ENCODE measurements around the gene TEX35. TPM values are rescaled to one million over a fixed set of nuclear protein-coding genes. Genes with fewer than 3 reads are reported as not detected.
"Not testable (repeated sequence)": the region's sequence is repeated elsewhere in the genome, so short reads cannot be mapped to it uniquely, and the experiment has no call there.

The TEX35 gene
- total and polyA plus RNA-seq, 4 donors = not detected

DNA sequence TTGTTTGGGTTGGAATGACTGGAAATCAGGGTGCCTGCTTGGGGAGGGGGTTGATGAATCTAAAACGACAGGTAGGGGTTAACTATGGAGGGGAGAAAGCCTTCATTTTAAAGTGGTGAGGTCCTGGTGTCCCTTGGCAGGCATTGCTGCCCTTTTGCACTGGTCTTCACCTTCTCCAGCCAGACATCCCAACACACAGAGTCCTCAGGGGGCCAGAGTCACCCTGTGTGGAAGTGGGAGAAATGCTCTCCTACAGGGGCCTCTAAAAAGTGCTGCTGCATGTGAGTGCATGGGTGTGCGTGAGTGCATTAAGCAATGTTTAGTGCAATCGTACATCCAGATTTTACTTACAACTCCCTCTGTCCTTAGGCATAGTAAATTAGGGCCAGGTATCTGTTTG lies 39.0 kb downstream of the TEX35 start:
- Histone ChIP-seq H3K4me1 (ENCODE audit: control insufficient read depth in 4 of 4, insufficient read depth in 4 of 4, low read length in 3 of 4) (peaks cover 4 to 16% (median 10%) of the 10 kb centered on the region in 4 donors), H3K9me3 (ENCODE audit: control insufficient read depth in 4 of 4, low read length in 3 of 4) (no peaks in the 10 kb centered on the region), H3K27me3 (ENCODE audit: control insufficient read depth in 4 of 4, insufficient read depth in 4 of 4, low read length in 3 of 4) (no peaks in the 10 kb centered on the region), H3K36me3 (ENCODE audit: control insufficient read depth in 4 of 4, insufficient read depth in 3 of 4, low read depth in 1 of 4, low read length in 3 of 4) (peaks cover 0 to 8% (median 1%) of the 10 kb centered on the region in 4 donors), H3K27ac (ENCODE audit: low read depth in 1 of 2, low read length in 2 of 2) (peak overlapping the region in 1 of 2 donors; percentile 14), H3K9ac (ENCODE audit: low read depth in 1 of 2, low read length in 2 of 2) (no peak overlapping the region), H3K4me3 (ENCODE audit: low read depth in 1 of 3, low read length in 3 of 3) (no peak overlapping the region)
- 45% methylated on average over 3 of the region's 3 CpGs for WGBS
- DNase-seq (ENCODE audit: low spot score) = no peak
- no peak for TF ChIP-seq JUND (IDR thresholded peaks at IDR 0.05)
- TF ChIP-seq TAF1 (conservative IDR thresholded peaks at IDR 0.05) = no peak
- TF ChIP-seq, protein P1, sequence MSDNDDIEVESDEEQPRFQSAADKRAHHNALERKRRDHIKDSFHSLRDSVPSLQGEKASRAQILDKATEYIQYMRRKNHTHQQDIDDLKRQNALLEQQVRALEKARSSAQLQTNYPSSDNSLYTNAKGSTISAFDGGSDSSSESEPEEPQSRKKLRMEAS (IDR thresholded peaks at IDR 0.05) = no peak
- no peak for TF ChIP-seq RAD21 (IDR thresholded peaks at IDR 0.05)
- TF ChIP-seq, protein P2, sequence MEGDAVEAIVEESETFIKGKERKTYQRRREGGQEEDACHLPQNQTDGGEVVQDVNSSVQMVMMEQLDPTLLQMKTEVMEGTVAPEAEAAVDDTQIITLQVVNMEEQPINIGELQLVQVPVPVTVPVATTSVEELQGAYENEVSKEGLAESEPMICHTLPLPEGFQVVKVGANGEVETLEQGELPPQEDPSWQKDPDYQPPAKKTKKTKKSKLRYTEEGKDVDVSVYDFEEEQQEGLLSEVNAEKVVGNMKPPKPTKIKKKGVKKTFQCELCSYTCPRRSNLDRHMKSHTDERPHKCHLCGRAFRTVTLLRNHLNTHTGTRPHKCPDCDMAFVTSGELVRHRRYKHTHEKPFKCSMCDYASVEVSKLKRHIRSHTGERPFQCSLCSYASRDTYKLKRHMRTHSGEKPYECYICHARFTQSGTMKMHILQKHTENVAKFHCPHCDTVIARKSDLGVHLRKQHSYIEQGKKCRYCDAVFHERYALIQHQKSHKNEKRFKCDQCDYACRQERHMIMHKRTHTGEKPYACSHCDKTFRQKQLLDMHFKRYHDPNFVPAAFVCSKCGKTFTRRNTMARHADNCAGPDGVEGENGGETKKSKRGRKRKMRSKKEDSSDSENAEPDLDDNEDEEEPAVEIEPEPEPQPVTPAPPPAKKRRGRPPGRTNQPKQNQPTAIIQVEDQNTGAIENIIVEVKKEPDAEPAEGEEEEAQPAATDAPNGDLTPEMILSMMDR (IDR thresholded peaks at IDR 0.05; ENCODE audit: low read depth, low read length, missing input control) = no peak
- TF ChIP-seq, protein P3, sequence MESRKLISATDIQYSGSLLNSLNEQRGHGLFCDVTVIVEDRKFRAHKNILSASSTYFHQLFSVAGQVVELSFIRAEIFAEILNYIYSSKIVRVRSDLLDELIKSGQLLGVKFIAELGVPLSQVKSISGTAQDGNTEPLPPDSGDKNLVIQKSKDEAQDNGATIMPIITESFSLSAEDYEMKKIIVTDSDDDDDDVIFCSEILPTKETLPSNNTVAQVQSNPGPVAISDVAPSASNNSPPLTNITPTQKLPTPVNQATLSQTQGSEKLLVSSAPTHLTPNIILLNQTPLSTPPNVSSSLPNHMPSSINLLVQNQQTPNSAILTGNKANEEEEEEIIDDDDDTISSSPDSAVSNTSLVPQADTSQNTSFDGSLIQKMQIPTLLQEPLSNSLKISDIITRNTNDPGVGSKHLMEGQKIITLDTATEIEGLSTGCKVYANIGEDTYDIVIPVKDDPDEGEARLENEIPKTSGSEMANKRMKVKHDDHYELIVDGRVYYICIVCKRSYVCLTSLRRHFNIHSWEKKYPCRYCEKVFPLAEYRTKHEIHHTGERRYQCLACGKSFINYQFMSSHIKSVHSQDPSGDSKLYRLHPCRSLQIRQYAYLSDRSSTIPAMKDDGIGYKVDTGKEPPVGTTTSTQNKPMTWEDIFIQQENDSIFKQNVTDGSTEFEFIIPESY (IDR thresholded peaks at IDR 0.05) = no peak
- TF ChIP-seq HNF4A (conservative IDR thresholded peaks at IDR 0.05) = no peak
- no peak for TF ChIP-seq SP1 (IDR thresholded peaks at IDR 0.05)
- no peak for TF ChIP-seq RXRA (IDR thresholded peaks at IDR 0.05)
- no peak for TF ChIP-seq EGR1 (IDR thresholded peaks at IDR 0.05; ENCODE audit: low read depth in 2 of 2)

DNA sequence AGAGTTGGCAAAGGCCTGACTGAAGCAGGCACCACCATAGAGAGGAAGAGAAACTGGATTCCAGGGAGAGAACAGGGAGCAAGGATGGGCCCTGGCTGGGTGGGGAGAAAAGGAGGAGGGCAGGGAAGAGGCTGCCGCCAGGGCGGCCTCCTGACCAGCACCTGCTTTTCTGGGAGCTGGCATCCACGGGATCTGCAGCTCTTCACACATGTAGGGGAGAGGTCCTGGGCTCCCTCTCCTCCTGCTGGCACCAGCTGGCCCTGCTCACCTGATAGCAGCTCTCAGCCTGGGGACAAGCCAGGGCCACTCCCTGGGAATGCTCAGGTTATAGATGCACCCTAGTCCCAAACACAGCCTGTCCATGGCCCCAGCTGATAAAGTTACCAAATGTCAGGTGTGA lies 39.9 kb downstream of the TEX35 start:
- H3K36me3 ChIP-seq (ENCODE audit: control insufficient read depth in 4 of 4, insufficient read depth in 3 of 4, low read depth in 1 of 4, low read length in 3 of 4) = peaks cover 0 to 6% (median under 1%) of the 10 kb centered on the region in 4 donors
- H3K4me1 ChIP-seq (ENCODE audit: control insufficient read depth in 4 of 4, insufficient read depth in 4 of 4, low read length in 3 of 4) = peaks cover 4 to 16% (median 10%) of the 10 kb centered on the region in 4 donors
- TF ChIP-seq YY1 (IDR thresholded peaks at IDR 0.05) (no peak), RAD21 (IDR thresholded peaks at IDR 0.05) (no peak), RXRA (IDR thresholded peaks at IDR 0.05) (peak in 1 of 2 donors; percentile 3), JUND (IDR thresholded peaks at IDR 0.05) (no peak), FOXA2 (IDR thresholded peaks at IDR 0.05) (no peak)
- no peaks in the 10 kb centered on the region for H3K27me3 ChIP-seq (ENCODE audit: control insufficient read depth in 4 of 4, insufficient read depth in 4 of 4, low read length in 3 of 4)
- H3K9ac ChIP-seq (ENCODE audit: low read depth in 1 of 2, low read length in 2 of 2) = no peak overlapping the region
- no peak for DNase-seq (ENCODE audit: low spot score)
- no peak overlapping the region for H3K4me3 ChIP-seq (ENCODE audit: low read depth in 1 of 3, low read length in 3 of 3)
- 85% methylated on average over 3 of the region's 3 CpGs for WGBS
- no peaks in the 10 kb centered on the region for H3K9me3 ChIP-seq (ENCODE audit: control insufficient read depth in 4 of 4, low read length in 3 of 4)
- H3K27ac ChIP-seq (ENCODE audit: low read depth in 1 of 2, low read length in 2 of 2) = no peak overlapping the region

DNA sequence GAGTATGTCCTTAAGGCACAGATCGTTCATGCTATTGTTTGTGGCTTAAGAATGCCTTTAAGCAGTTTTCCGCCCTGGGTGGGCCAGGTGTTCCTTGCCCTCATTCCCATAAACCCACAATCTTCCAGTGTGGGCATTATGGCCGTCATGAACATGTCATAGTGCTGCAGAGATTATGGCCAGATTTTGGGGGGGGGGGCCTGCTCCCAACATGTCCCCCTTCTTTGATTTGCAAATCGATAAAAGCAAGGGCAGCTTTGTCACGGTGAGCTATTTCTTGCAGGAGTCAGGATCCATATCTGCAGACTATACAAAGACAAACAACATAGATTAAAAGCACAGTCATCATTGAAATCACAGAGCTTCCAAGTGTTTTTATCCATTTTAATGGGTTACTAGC lies 41.4 kb downstream of the TEX35 start:
- H3K4me1 ChIP-seq (ENCODE audit: control insufficient read depth in 4 of 4, insufficient read depth in 4 of 4, low read length in 3 of 4) = peaks cover 4 to 16% (median 10%) of the 10 kb centered on the region in 4 donors
- WGBS = 99% methylated on average over 5 of the region's 5 CpGs
- not testable (repeated sequence) for H3K27me3 ChIP-seq (ENCODE audit: control insufficient read depth in 4 of 4, insufficient read depth in 4 of 4, low read length in 3 of 4); H3K9ac ChIP-seq (ENCODE audit: low read depth in 1 of 2, low read length in 2 of 2); DNase-seq (ENCODE audit: low spot score); H3K4me3 ChIP-seq (ENCODE audit: low read depth in 1 of 3, low read length in 3 of 3); H3K27ac ChIP-seq (ENCODE audit: low read depth in 1 of 2, low read length in 2 of 2); H3K36me3 ChIP-seq (ENCODE audit: control insufficient read depth in 4 of 4, insufficient read depth in 3 of 4, low read depth in 1 of 4, low read length in 3 of 4); H3K9me3 ChIP-seq (ENCODE audit: control insufficient read depth in 4 of 4, low read length in 3 of 4)

DNA sequence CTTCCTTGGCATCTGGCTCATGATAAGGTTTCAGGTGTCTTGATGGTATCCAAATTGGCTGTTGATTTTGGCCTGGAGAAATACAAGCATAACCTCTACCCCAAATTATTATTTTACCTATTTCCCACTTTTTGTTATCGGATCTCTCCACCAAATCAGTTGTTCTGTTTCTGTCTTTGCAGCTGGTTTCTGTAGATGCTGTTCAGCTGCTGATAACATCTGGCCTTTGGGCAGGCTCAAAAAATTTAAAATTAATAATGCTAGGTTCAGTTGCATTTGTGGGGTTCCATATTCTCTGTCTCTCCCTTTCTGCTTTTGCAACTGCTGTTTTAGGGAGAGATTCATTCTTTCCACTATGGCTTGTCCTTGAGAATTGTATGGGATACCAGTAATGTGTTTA lies 42.7 kb downstream of the TEX35 start:
- not testable (repeated sequence) for H3K27me3 ChIP-seq (ENCODE audit: control insufficient read depth in 4 of 4, insufficient read depth in 4 of 4, low read length in 3 of 4); H3K36me3 ChIP-seq (ENCODE audit: control insufficient read depth in 4 of 4, insufficient read depth in 3 of 4, low read depth in 1 of 4, low read length in 3 of 4); H3K27ac ChIP-seq (ENCODE audit: low read depth in 1 of 2, low read length in 2 of 2); DNase-seq (ENCODE audit: low spot score); H3K9me3 ChIP-seq (ENCODE audit: control insufficient read depth in 4 of 4, low read length in 3 of 4); H3K9ac ChIP-seq (ENCODE audit: low read depth in 1 of 2, low read length in 2 of 2); H3K4me3 ChIP-seq (ENCODE audit: low read depth in 1 of 3, low read length in 3 of 3)
- WGBS = 96% methylated on average over 1 of the region's 1 CpG
- peaks cover 4 to 16% (median 10%) of the 10 kb centered on the region in 4 donors for H3K4me1 ChIP-seq (ENCODE audit: control insufficient read depth in 4 of 4, insufficient read depth in 4 of 4, low read length in 3 of 4)

GRCh38 chr1:178558816-178559215 lies 45.9 kb downstream of the TEX35 start:
- not testable (repeated sequence) for H3K27ac ChIP-seq (ENCODE audit: low read depth in 1 of 2, low read length in 2 of 2); DNase-seq (ENCODE audit: low spot score); H3K4me1 ChIP-seq (ENCODE audit: control insufficient read depth in 4 of 4, insufficient read depth in 4 of 4, low read length in 3 of 4); H3K27me3 ChIP-seq (ENCODE audit: control insufficient read depth in 4 of 4, insufficient read depth in 4 of 4, low read length in 3 of 4); H3K9me3 ChIP-seq (ENCODE audit: control insufficient read depth in 4 of 4, low read length in 3 of 4); H3K36me3 ChIP-seq (ENCODE audit: control insufficient read depth in 4 of 4, insufficient read depth in 3 of 4, low read depth in 1 of 4, low read length in 3 of 4); H3K4me3 ChIP-seq (ENCODE audit: low read depth in 1 of 3, low read length in 3 of 3); H3K9ac ChIP-seq (ENCODE audit: low read depth in 1 of 2, low read length in 2 of 2)
- WGBS = 42% methylated on average over 5 of the region's 5 CpGs
